Skeletal muscle satellite cell (primary cell): ENCODE results near the gene GALK2.
"Not testable (repeated sequence)": the region's sequence is repeated elsewhere in the genome, so short reads cannot be mapped to it uniquely, and the experiment has no call there.

Experiments used
- H3K27me3 ChIP-seq: 2 replicates; pipeline ENCODE4 v1.7.0; 2013; ENCODE audit warnings: low read length; ENCODE audit not compliant: control insufficient read depth, insufficient read depth
- H3K36me3 ChIP-seq: 2 replicates; pipeline ENCODE4 v1.7.0; 2013; ENCODE audit warnings: mild to moderate bottlenecking, control low read depth, low read length; ENCODE audit not compliant: insufficient read depth
- H3K4me1 ChIP-seq: 2 replicates; pipeline ENCODE4 v1.7.0; 2013; ENCODE audit warnings: low read length; ENCODE audit not compliant: control insufficient read depth, insufficient read depth
- H3K4me2 ChIP-seq: 2 replicates; pipeline ENCODE4 v1.7.0; 2013; ENCODE audit warnings: mild to moderate bottlenecking, low read length
- H3K4me3 ChIP-seq: 2 replicates; pipeline ENCODE4 v1.7.0; 2013; ENCODE audit warnings: low read length
- H3K9ac ChIP-seq: 2 replicates; pipeline ENCODE4 v1.7.0; 2013; ENCODE audit warnings: mild to moderate bottlenecking, low read depth, low read length, moderate library complexity
- H3K9me3 ChIP-seq: replicated peaks from 2 replicates; pipeline ENCODE4 v1.7.0; 2013; ENCODE audit warnings: mild to moderate bottlenecking, control low read depth, low read length

The GALK2 gene

DNA sequence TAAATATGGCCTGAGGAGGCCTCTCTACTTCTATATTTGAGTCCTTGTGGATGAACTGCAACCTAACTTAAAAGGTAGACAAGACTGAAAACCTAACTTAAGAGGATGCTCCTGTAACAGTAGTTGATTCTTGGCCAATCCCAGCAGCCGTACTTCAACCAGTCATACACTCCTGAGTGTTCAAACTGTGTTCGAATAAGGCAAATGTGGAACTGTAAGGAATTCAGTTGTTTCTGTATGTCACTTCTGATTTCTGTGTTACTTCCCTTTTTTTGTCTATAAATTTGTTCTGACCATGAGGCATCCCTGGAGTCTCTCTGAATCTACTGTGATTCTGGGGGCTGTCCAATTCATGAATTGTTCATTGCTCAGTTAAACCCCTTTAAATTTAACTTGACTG is 20.5 kb downstream of the GALK2 start:
- H3K9me3 ChIP-seq = no peaks in the 10 kb centered on the region
- no peak overlapping the region for H3K4me2 ChIP-seq
- H3K4me3 ChIP-seq = no peak overlapping the region
- no peaks in the 10 kb centered on the region for H3K36me3 ChIP-seq
- no peak overlapping the region for H3K9ac ChIP-seq
- H3K27me3 ChIP-seq = no peaks in the 10 kb centered on the region
- H3K4me1 ChIP-seq = peaks cover 6% of the 10 kb centered on the region

DNA sequence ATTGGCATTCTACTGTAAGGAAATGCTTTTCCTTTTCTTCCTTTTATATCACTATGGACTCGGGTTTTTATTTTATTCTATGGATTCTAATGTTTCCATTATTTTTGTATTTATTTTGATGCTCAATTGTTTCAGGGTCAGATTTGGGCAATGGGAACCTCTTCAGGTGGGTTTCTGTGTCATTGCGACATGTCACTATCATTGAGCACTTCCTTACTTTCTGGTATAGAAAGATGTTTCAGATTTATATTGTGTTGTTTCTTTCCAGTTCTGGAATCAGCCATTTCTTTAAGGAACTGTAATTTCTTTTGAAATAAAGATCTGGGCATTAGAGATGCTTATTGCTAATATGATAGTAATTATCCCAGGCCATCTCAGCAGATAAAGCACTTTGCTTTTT is 21.8 kb downstream of the GALK2 start:
- no peaks in the 10 kb centered on the region for H3K27me3 ChIP-seq
- H3K4me1 ChIP-seq = peaks cover 6% of the 10 kb centered on the region
- H3K4me3 ChIP-seq = no peak overlapping the region
- no peaks in the 10 kb centered on the region for H3K36me3 ChIP-seq
- H3K9me3 ChIP-seq = no peaks in the 10 kb centered on the region
- no peak overlapping the region for H3K9ac ChIP-seq
- no peak overlapping the region for H3K4me2 ChIP-seq

DNA sequence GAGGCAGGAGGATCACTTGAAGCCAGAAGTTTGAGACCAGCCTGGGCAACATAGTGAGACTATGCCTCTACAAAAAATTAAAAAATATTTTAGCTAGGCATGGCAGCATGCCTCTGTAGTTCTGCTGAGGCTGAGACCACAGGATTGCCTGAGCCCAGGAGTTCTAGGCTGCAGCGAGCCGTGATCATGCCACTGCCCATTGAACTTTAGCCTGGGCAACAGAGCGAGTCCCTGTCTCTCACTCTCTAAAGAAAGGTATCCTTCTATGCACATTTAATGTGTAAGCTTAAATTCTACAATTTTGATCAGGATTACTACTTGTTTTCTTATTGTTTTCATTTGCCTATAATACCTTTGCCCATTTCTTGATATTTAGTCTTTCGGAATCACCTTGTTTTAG is 26.8 kb downstream of the GALK2 start:
- Histone ChIP-seq H3K4me3 (no peak overlapping the region), H3K36me3 (peaks cover 2% of the 10 kb centered on the region), H3K9ac (no peak overlapping the region), H3K27me3 (no peaks in the 10 kb centered on the region), H3K9me3 (no peaks in the 10 kb centered on the region), H3K4me1 (no peaks in the 10 kb centered on the region), H3K4me2 (no peak overlapping the region)

DNA sequence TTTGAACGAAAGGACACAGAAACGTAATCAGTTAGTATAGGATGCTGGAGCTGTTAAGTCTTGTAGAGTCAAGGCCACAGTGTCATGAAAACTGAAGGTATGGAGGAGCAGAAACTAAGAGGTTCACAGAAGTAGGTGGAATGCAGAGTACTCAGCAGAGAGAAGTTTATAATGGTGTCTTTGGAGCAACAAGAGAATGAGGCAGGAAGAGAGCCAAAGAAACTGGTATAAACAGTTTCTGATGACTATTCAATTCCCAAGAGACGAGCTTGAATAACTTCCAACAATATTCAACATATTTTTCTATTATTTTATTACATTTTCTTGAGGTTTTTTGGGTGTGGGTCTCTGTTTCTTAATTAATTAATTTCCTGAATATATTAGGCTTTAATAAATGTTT is 29.6 kb downstream of the GALK2 start:
- Histone ChIP-seq H3K36me3 (peaks cover 3% of the 10 kb centered on the region), H3K27me3 (no peaks in the 10 kb centered on the region), H3K4me1 (no peaks in the 10 kb centered on the region), H3K4me3 (no peak overlapping the region), H3K9me3 (no peaks in the 10 kb centered on the region), H3K4me2 (no peak overlapping the region), H3K9ac (no peak overlapping the region)

DNA sequence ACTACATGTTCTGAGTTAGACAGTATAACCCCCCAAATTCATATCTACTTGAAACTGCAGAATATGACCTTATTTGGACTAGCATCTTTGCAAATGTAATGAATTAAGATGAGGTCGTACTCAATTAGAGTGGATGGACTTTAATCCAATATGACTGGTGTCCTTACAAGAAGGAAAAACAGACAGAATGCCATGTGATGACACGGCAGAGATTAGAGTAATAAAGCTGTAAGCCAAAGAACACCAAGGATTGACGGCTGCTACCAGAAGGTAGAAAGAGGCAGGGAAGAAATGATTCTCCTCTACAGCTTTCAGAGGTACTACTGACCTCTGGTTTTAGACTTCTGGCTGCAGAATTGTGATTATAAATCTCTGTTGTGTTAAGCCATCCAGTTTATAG is 30.3 kb downstream of the GALK2 start:
- Histone ChIP-seq H3K36me3 (peaks cover 3% of the 10 kb centered on the region), H3K4me1 (no peaks in the 10 kb centered on the region), H3K4me2 (no peak overlapping the region), H3K9me3 (no peaks in the 10 kb centered on the region), H3K27me3 (no peaks in the 10 kb centered on the region), H3K4me3 (no peak overlapping the region), H3K9ac (no peak overlapping the region)

DNA sequence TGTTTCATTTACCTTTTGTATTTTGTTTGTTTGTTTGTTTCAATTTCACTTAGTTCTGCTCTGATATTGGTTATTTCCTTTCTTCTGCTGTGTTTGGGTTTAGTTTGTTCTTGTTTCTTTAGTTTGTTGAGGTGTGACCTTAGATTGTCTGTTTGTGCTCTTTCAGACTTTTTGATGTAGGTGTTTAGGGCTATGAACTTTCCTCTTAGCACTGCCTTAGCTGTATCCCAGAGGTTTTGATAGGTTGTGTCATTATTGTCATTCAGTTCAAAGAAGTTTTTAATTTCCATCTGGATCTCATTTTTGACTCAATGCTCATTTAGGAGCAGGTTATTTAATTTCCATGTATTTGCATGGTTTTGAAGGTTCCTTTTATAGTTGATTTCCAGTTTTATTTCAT is 38.1 kb downstream of the GALK2 start:
- not testable (repeated sequence) for H3K4me1 ChIP-seq, H3K4me3 ChIP-seq, H3K9me3 ChIP-seq, H3K27me3 ChIP-seq, H3K4me2 ChIP-seq, H3K9ac ChIP-seq, H3K36me3 ChIP-seq

DNA sequence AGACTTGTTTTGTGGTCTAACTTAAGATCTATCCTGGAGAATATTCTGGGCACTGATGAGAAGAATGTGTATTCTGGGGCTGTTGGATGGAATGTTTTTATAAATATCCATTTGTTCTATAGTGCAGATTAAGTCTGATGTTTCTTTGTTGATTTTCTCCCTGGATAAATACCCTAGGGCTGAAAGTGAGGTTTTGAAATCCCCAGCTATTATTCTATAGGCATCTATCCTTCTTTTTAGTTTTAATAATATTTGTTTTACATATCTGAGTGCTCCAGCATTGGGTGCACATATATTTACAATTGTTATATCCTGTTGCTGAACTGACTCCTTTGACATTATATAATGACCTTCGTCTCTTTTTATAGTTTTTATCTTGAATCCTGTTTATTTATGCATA is 42.9 kb downstream of the GALK2 start:
- no peaks in the 10 kb centered on the region for H3K36me3 ChIP-seq
- no peaks in the 10 kb centered on the region for H3K4me1 ChIP-seq
- no peaks in the 10 kb centered on the region for H3K9me3 ChIP-seq
- H3K4me2 ChIP-seq = no peak overlapping the region
- no peak overlapping the region for H3K9ac ChIP-seq
- no peaks in the 10 kb centered on the region for H3K27me3 ChIP-seq
- H3K4me3 ChIP-seq = no peak overlapping the region

DNA sequence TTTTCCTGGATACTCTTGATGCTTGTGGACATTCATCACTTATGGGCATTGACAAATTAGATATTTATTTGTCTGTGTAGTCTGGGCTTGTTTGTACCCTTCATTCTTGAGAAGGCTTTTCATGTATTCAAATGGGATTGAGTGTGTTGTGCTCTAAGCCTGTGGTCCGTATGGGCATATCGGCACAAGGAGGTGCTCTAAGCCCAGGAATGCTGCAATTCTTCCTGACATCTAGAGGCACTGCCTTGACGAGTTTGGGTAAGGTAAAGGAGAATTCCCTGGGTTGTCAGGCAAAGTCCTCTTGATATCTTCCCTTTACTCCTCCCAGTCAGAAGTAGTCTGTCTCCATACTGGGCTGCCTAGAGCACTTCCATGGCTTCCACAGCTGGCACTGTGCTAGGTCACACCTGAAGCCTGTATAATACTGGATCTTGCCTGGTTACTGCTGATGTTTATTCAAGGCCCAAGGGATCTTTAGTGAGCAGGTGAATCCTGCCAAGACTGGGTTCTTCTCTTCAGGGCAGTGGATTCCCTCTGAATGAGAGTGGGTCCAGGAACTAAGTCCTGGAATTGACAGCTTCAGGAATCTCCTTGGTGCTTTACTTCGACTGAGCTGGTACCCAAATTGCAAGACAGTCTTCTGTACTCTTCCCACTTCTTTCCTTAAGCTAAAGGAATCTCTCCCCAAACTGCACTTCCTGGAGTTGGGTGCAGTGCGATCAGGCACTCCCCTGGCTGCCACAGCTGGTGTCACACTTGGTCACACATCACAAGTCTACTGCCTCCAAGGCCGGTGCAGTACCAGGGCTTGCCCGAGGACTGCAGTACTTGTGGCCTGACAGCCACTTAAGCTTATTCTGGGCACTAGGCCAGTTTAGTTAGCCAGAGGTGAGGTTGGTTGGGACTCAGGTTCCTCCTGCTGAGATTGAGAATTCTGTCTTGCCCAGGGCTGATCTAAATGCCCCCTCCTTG is 46.0 kb downstream of the GALK2 start:
- Histone ChIP-seq H3K9ac (no peak overlapping the region), H3K9me3 (no peaks in the 10 kb centered on the region), H3K4me2 (no peak overlapping the region), H3K27me3 (no peaks in the 10 kb centered on the region), H3K36me3 (peaks cover 4% of the 10 kb centered on the region), H3K4me1 (no peaks in the 10 kb centered on the region), H3K4me3 (no peak overlapping the region)

DNA sequence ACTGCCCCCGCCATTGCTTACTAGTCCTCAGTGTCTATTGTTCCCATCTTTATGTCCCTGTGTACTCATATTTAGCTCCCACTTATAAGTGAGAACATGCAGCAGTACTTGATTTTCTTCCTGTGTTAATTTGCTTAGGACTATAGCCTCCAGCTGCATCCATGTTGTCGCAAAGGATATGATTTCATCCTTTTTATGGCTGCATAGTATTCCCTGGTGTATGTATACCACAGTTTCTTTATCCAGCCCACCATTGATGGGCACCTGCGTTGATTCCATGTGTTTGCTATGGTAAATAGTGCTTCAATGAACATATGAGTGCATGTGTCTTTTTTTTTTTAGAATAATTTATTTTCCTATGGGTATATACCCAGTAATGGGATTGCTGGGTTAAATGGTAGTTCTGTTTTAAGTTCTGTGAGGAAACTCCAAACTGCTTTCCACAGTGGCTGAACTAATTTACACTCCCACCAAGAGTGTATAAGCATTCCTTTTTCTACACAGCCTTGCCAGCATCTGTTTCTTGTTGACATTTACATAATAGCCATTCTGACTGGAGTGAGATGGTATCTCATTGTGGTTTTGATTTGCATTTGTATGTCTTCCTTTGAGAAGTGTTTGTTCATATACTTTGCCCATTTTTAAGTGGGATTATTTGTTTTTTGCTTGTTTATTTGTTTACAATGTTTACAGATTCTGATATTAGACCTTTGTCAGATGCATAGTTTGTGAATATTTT is 53.7 kb downstream of the GALK2 start:
- no peaks in the 10 kb centered on the region for H3K4me1 ChIP-seq
- no peak overlapping the region for H3K4me2 ChIP-seq
- H3K4me3 ChIP-seq = no peak overlapping the region
- no peaks in the 10 kb centered on the region for H3K9me3 ChIP-seq
- no peaks in the 10 kb centered on the region for H3K27me3 ChIP-seq
- H3K36me3 ChIP-seq = peaks cover 4% of the 10 kb centered on the region
- no peak overlapping the region for H3K9ac ChIP-seq

DNA sequence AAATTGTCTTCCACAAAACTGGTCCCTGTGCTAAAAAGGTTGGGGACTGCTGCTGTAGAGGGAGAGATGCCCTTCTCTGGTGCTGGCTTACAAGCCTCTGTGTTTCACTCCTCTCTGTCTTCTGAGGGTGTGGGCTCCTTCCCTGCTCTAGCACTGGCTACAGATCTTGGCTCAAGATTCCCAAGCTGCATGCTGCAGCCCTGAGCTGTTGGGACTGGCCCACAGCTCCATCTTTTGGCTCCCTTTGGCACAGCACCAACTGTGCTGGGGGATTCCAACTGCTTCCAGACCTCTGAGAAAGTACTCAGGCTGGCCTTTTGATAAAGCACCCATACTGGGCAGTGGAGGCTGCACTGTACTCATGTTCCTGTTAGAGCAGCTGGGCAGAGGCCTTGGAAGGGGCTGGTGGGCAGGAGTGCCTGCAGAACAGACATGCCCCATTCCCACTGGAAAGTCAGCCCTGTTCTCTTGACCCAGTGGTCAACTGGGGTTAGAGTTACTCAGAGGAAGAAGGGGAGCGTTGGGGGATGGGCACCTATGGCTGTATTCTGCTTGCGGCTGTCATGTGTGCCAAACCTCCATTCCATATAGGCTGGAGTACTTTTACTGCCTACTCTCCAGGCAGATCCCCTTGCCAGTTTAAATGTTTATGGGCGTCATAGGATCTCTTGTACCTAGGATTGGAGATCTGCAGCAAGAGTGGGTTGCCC is 55.7 kb downstream of the GALK2 start:
- Histone ChIP-seq H3K27me3 (no peaks in the 10 kb centered on the region), H3K4me3 (no peak overlapping the region), H3K36me3 (peaks cover 3% of the 10 kb centered on the region), H3K4me1 (no peaks in the 10 kb centered on the region), H3K4me2 (no peak overlapping the region), H3K9me3 (no peaks in the 10 kb centered on the region), H3K9ac (no peak overlapping the region)

DNA sequence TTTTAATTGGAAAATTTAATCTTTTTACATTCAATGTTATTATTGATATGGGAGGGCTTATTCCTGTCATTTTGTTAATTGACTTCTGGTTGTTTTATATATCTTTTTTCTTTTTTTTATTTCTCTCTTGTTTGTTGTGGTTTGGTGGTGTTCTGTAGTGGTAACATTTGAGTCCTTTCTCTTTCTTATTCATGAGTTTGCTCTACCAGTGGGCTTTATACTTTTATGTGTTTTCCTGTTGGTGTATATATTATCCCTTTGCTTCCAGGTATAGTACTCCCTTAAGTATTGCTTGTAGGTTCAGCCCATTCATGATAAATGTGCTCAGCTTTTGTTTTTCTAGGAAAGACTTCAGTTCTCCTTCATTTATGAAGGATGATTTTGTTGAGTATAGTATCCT is 57.6 kb downstream of the GALK2 start:
- H3K4me1 ChIP-seq = no peaks in the 10 kb centered on the region
- no peak overlapping the region for H3K4me2 ChIP-seq
- H3K36me3 ChIP-seq = peaks cover 3% of the 10 kb centered on the region
- no peaks in the 10 kb centered on the region for H3K27me3 ChIP-seq
- H3K4me3 ChIP-seq = no peak overlapping the region
- no peak overlapping the region for H3K9ac ChIP-seq
- H3K9me3 ChIP-seq = no peaks in the 10 kb centered on the region
